H1 (cell line): Measurements from ENCODE around the gene HACD3. TPM values are rescaled to one million over a fixed set of nuclear protein-coding genes. Genes with fewer than 3 reads are reported as not detected.

ENCODE experiments used
- CTCF ChIA-PET: fragments of 300-600 bp; sonication (Branson Sonifier 250); formaldehyde crosslinking; loops from one replicate; lab custom pipeline; 2021; ENCODE audit not compliant: partially characterized antibody; lab: Charles Lee
- POLR2A ChIA-PET: fragments of 300-600 bp; sonication (Branson Sonifier 250); formaldehyde crosslinking; loops from one replicate; lab custom pipeline; 2021; ENCODE audit warnings: inconsistent platforms; ENCODE audit not compliant: partially characterized antibody; lab: Charles Lee
- DNase-seq, 2 experiments: peaks; one replicate each; pipeline versions ENCODE4 v3.0.0 to v3.0.0-alpha.2; 2010 to 2022; ENCODE audit warnings: low spot score in 2 of 2, low read depth in 1 of 2, mixed read lengths in 1 of 2
- FAIRE-seq: peaks from 2 replicates; lab custom pipeline; 2011; peaks lifted over from hg19 to GRCh38; lab: Jason Lieb, UNC
- H2AFZ ChIP-seq: 2 replicates; pipeline ENCODE4 v1.8.1; 2012; ENCODE audit warnings: low read length, inconsistent platforms
- H2AK5ac ChIP-seq: 2 replicates; pipeline ENCODE4 v1.6.1; 2013; ENCODE audit warnings: low read depth, low read length
- H2BK120ac ChIP-seq: replicated peaks from 2 replicates; pipeline ENCODE3; 2013; ENCODE audit warnings: low read depth, low read length, inconsistent platforms
- H2BK12ac ChIP-seq: 2 replicates; pipeline ENCODE4 v1.6.1; 2013; ENCODE audit warnings: low read depth, low read length
- H2BK15ac ChIP-seq: 2 replicates; pipeline ENCODE4 v1.6.1; 2013; ENCODE audit warnings: low read length
- H2BK20ac ChIP-seq: 2 replicates; pipeline ENCODE4 v1.6.1; 2013; ENCODE audit warnings: low read length
- H2BK5ac ChIP-seq: 2 replicates; pipeline ENCODE4 v1.6.1; 2013; ENCODE audit warnings: low read depth, low read length
- H3K14ac ChIP-seq: 2 replicates; pipeline ENCODE4 v1.6.1; 2013; ENCODE audit warnings: inconsistent platforms; ENCODE audit not compliant: insufficient read length
- H3K18ac ChIP-seq: 2 replicates; pipeline ENCODE4 v1.6.1; 2013; ENCODE audit warnings: low read length; ENCODE audit errors: extremely low read depth
- H3K23ac ChIP-seq: 2 replicates; pipeline ENCODE4 v1.6.1; 2013; ENCODE audit warnings: inconsistent platforms; ENCODE audit not compliant: insufficient read length
- H3K23me2 ChIP-seq: 2 replicates; pipeline ENCODE4 v1.6.1; 2013; ENCODE audit warnings: low read depth, low read length
- H3K27ac ChIP-seq: 2 replicates; pipeline ENCODE4 v1.6.1; 2011; ENCODE audit warnings: low read depth, low read length, inconsistent platforms
- H3K27me3 ChIP-seq, 4 experiments: replicated peaks in 1 of 4; 1 replicate in 1 of 4; 2 replicates in 3 of 4; pipeline versions ENCODE4 v1.6.1 to v1.8.1; 2011 to 2013; ENCODE audit warnings: low read length in 3 of 4, mild to moderate bottlenecking in 3 of 4, inconsistent platforms in 2 of 4, mixed read lengths in 2 of 4, moderate library complexity in 1 of 4; ENCODE audit not compliant: control insufficient read depth in 3 of 4, insufficient read depth in 3 of 4; ENCODE audit errors: extremely low read depth in 1 of 4
- H3K36me3 ChIP-seq, 4 experiments: 2 replicates each; pipeline versions ENCODE4 v1.6.1 to v1.8.1; 2011 to 2013; ENCODE audit warnings: mild to moderate bottlenecking in 4 of 4, low read length in 3 of 4, moderate library complexity in 2 of 4, control low read depth in 1 of 4, inconsistent platforms in 1 of 4; ENCODE audit not compliant: insufficient read depth in 4 of 4, control insufficient read depth in 2 of 4
- H3K4ac ChIP-seq: replicated peaks from 2 replicates; pipeline ENCODE3; 2013; ENCODE audit warnings: low read length, low read depth, mixed read lengths, inconsistent platforms; ENCODE audit not compliant: insufficient read length
- H3K4me1 ChIP-seq, 4 experiments: replicated peaks in 1 of 4; 1 replicate in 1 of 4; 2 replicates in 3 of 4; pipeline versions ENCODE4 v1.6.1 to v1.8.1; 2011 to 2013; ENCODE audit warnings: low read length in 3 of 4, inconsistent platforms in 2 of 4, mixed read lengths in 1 of 4; ENCODE audit not compliant: insufficient read depth in 4 of 4, control insufficient read depth in 3 of 4
- H3K4me2 ChIP-seq, 2 experiments: 2 replicates each; pipeline versions ENCODE4 v1.6.1 to v1.8.1; 2011 to 2013; ENCODE audit warnings: low read depth in 2 of 2, low read length in 2 of 2, control low read depth in 1 of 2, inconsistent platforms in 1 of 2, mild to moderate bottlenecking in 1 of 2; ENCODE audit not compliant: insufficient read depth in 1 of 2
- H3K4me3 ChIP-seq, 4 experiments: fragments of 200-600, 300-600 bp in 1 of 4; sonication (generic), shearing (Covaris generic), sonication (Bioruptor Twin) in 1 of 4; 2 replicates each; pipeline versions ENCODE4 v1.5.1 to v1.8.1; 2011 to 2016; ENCODE audit warnings: low read length in 4 of 4, low read depth in 3 of 4, control low read depth in 2 of 4, inconsistent platforms in 2 of 4, mild to moderate bottlenecking in 2 of 4, mixed read lengths in 1 of 4, moderate library complexity in 1 of 4; ENCODE audit not compliant: insufficient read depth in 2 of 4; ENCODE audit errors: extremely low read depth in 1 of 4
- H3K56ac ChIP-seq: replicated peaks from 2 replicates; pipeline ENCODE3; 2013; ENCODE audit warnings: low read depth, mild to moderate bottlenecking, mixed read lengths, low read length, inconsistent platforms; ENCODE audit not compliant: insufficient read length
- H3K79me1 ChIP-seq: 2 replicates; pipeline ENCODE4 v1.6.1; 2013; ENCODE audit warnings: low read depth, low read length, control low read depth
- H3K79me2 ChIP-seq, 2 experiments: 2 replicates each; pipeline versions ENCODE4 v1.6.1 to v1.8.1; 2012 to 2013; ENCODE audit warnings: low read length in 2 of 2, mild to moderate bottlenecking in 2 of 2, inconsistent platforms in 1 of 2; ENCODE audit not compliant: insufficient read depth in 2 of 2, control insufficient read depth in 1 of 2
- H3K9ac ChIP-seq, 4 experiments: replicated peaks in 1 of 4; 1 replicate in 1 of 4; 2 replicates in 3 of 4; pipeline versions ENCODE4 v1.6.1 to v1.8.1; 2011 to 2013; ENCODE audit warnings: low read depth in 3 of 4, low read length in 3 of 4, control low read depth in 2 of 4, mild to moderate bottlenecking in 2 of 4, moderate library complexity in 2 of 4, inconsistent platforms in 1 of 4; ENCODE audit errors: extremely low read depth in 1 of 4
- H3K9me3 ChIP-seq, 2 experiments: 2 replicates each; pipeline versions ENCODE4 v1.6.1 to v1.8.1; 2012 to 2013; ENCODE audit warnings: mild to moderate bottlenecking in 2 of 2, moderate library complexity in 2 of 2, control low read depth in 1 of 2, inconsistent platforms in 1 of 2, low read depth in 1 of 2, low read length in 1 of 2, mixed read lengths in 1 of 2; ENCODE audit not compliant: insufficient read depth in 2 of 2
- H4K20me1 ChIP-seq, 2 experiments: replicated peaks in 1 of 2; 2 replicates each; pipeline versions ENCODE3 to v1.8.1; 2011 to 2013; ENCODE audit warnings: inconsistent platforms in 2 of 2, low read length in 2 of 2, mild to moderate bottlenecking in 1 of 2; ENCODE audit not compliant: insufficient read depth in 2 of 2, control insufficient read depth in 1 of 2
- H4K5ac ChIP-seq: 2 replicates; pipeline ENCODE4 v1.6.1; 2013; ENCODE audit warnings: low read length, low read depth, mixed read lengths, inconsistent platforms; ENCODE audit not compliant: insufficient read length
- H4K8ac ChIP-seq: 2 replicates; pipeline ENCODE4 v1.8.0; 2013; ENCODE audit warnings: mild to moderate bottlenecking, moderate library complexity, low read length, inconsistent platforms; ENCODE audit not compliant: insufficient read depth; ENCODE audit errors: extremely low read depth
- H4K91ac ChIP-seq: replicated peaks from 2 replicates; pipeline ENCODE3; 2013; ENCODE audit warnings: low read length, mixed read lengths, inconsistent platforms; ENCODE audit not compliant: insufficient read length
- ASH2L ChIP-seq: fragments of 200-600, 300-600 bp; sonication (generic); IDR thresholded peaks from one replicate; pipeline ENCODE4 v1.7.1; 2017; ENCODE audit warnings: low read length
- ATF2 ChIP-seq: IDR thresholded peaks from 2 replicates; pipeline ENCODE4 v1.6.1; 2012; ENCODE audit warnings: low read length, inconsistent platforms
- CBX5 ChIP-seq: fragments of 300-800, 300-1000 bp; sonication (generic); IDR thresholded peaks from 2 replicates; pipeline ENCODE4 v1.7.1; 2016; ENCODE audit warnings: antibody characterized with exemption, low read length, low read depth
- EP300 ChIP-seq, 2 experiments: IDR thresholded peaks; 1 replicate in 1 of 2; 2 replicates in 1 of 2; pipeline ENCODE4 v1.6.1; 2011 to 2012; ENCODE audit warnings: low read depth in 2 of 2, low read length in 2 of 2, mild to moderate bottlenecking in 2 of 2, borderline replicate concordance in 1 of 2, inconsistent platforms in 1 of 2, moderate library complexity in 1 of 2
- SUZ12 ChIP-seq: fragments of 200-600 bp; sonication (generic); IDR thresholded peaks from 2 replicates; pipeline ENCODE4 v1.6.1; 2012; ENCODE audit warnings: mild to moderate bottlenecking, inconsistent platforms, low read length, moderate library complexity, mixed read lengths
- TAF1 ChIP-seq: IDR thresholded peaks from 2 replicates; pipeline ENCODE4 v1.6.1; 2011; ENCODE audit warnings: mild to moderate bottlenecking, low read depth, low read length
- USF2 ChIP-seq: IDR thresholded peaks from 2 replicates; pipeline ENCODE4 v1.6.1; 2011; ENCODE audit warnings: low read length, improper control_type of control experiment
- WGBS, 2 experiments: shearing (Covaris generic) in 1 of 2; methylation state at CpG; one replicate each; pipeline versions ENCODE4 v1.1.6 to v1.1.7; 2013 to 2015; ENCODE audit warnings: low lambda C conversion rate in 2 of 2, mixed read lengths in 2 of 2, inconsistent platforms in 1 of 2, low coverage in 1 of 2, missing lambda C conversion rate in 1 of 2; ENCODE audit not compliant: insufficient replicate concordance in 2 of 2, insufficient coverage in 1 of 2, insufficient read length in 1 of 2; ENCODE audit errors: extremely low coverage in 1 of 2, missing lambda C conversion rate in 1 of 2; 5-methylcytosine and 5-hydroxymethylcytosine counted together
- polyA plus RNA-seq, 7 experiments: library from polyadenylated mRNA; depleted of rRNA in 3 of 7; stranded (reverse) in 5 of 7; unstranded in 2 of 7; fragments of >200 nt in 5 of 7; fragments of 200-250 nt in 2 of 7; gene quantifications; 1 replicate in 5 of 7; 2 replicates in 1 of 7; 4 replicates in 1 of 7; pipeline versions ENCODE4 v1.2.1 to v1.2.3, GENCODE V29; 2011 to 2013; ENCODE audit warnings: missing spikeins in 2 of 7, mixed read lengths in 2 of 7
- total RNA-seq: library from RNA; stranded (reverse); fragmentation: NEBNext Ultra II Directional; extraction: Animal tissue kit (Norgen Biotek cat#: 25700); gene quantifications from 2 replicates; pipeline ENCODE4 v1.2.1, GENCODE V29; 2021

Gene HACD3
- total and polyA plus RNA-seq, 2 of the 8 experiments (the other 6 are each of a cell fraction or from before 2014, with no cell fraction given) = 78.8 to 120 TPM

- no peak overlapping the region for H3K4me3 ChIP-seq
- no peak overlapping the region for H3K23ac ChIP-seq
- no peak overlapping the region for H2BK15ac ChIP-seq
- H3K79me2 ChIP-seq = no peaks in the 10 kb centered on the region
- DNase-seq = no peak
- no peak overlapping the region for H3K27ac ChIP-seq
- peak overlapping the region; percentile 30 to 34; a peak in 3 of 4 replicates for H3K4me2 ChIP-seq
- no peak overlapping the region for H2BK20ac ChIP-seq
- ChIA-PET CTCF (interaction anchor here (0.7 kb wide), 1 partner anchor 217 kb away, joined by 5 read pairs; no protein-coding TSS in a partner anchor), POLR2A (interaction anchor here (1.6 kb wide), 1 partner anchor 8 kb away, joined by 9 read pairs; the partner anchor contains the start of gene INTS14)
- H3K23me2 ChIP-seq = no peaks in the 10 kb centered on the region
- no peak overlapping the region for H2AFZ ChIP-seq
- H3K9me3 ChIP-seq = no peaks in the 10 kb centered on the region
- no peak overlapping the region for H4K8ac ChIP-seq
- no peak overlapping the region for H4K5ac ChIP-seq
- H2BK120ac ChIP-seq = no peak overlapping the region
- no peaks in the 10 kb centered on the region for H3K36me3 ChIP-seq
- peak; percentile 19 for FAIRE-seq
- no peak overlapping the region for H2BK12ac ChIP-seq
- H3K4ac ChIP-seq = no peak overlapping the region
- H4K91ac ChIP-seq = no peak overlapping the region
- H3K14ac ChIP-seq = no peak overlapping the region
- H2AK5ac ChIP-seq = no peak overlapping the region
- H3K4me1 ChIP-seq = peaks cover 0 to 4% (median 2%) of the 10 kb centered on the region in 4 experiments; a peak in 3 of 7 replicates
- 39% methylated on average over 5 of the region's 5 CpGs; no CpG with 5 or more reads in 1 of the 2 experiments for WGBS, 2 experiments
- H4K20me1 ChIP-seq = no peaks in the 10 kb centered on the region
- no peak overlapping the region for H3K18ac ChIP-seq
- H3K56ac ChIP-seq = no peak overlapping the region
- no peaks in the 10 kb centered on the region for H3K27me3 ChIP-seq
- H2BK5ac ChIP-seq = no peak overlapping the region
- no peaks in the 10 kb centered on the region for H3K79me1 ChIP-seq
- H3K9ac ChIP-seq = no peak overlapping the region
- TF ChIP-seq TAF1 (no peak), ATF2 (no peak), SUZ12 (no peak), ASH2L (no peak), USF2 (no peak), EP300 (IDR thresholded peaks at IDR 0.05; ENCODE audit: borderline replicate concordance in 1 of 2, low read depth in 2 of 2, low read length in 2 of 2) (no peak), CBX5 (no peak)
Observed at GRCh38 chr15:65618560-65619109, 88.4 kb downstream of the HACD3 start.
